B cell (primary cell): ENCODE measurements around the gene NUDT14. TPM values are rescaled to one million over a fixed set of nuclear protein-coding genes. Genes with fewer than 3 reads are reported as not detected.

ENCODE experiments used
- ATAC-seq: fragments of 200-7000 bp; cut with Tn5 transposase; one replicate; pipeline ENCODE4 v1.10.0; 2021; ENCODE audit warnings: low read depth, mild to moderate bottlenecking, moderate number of reproducible peaks, moderate library complexity
- CTCF ChIA-PET: fragments of 350-600 bp; sonication (Branson Sonifier 250); formaldehyde crosslinking; loops from one replicate; lab custom pipeline; 2021; ENCODE audit warnings: antibody characterized with exemption, inconsistent platforms; lab: Charles Lee
- POLR2A ChIA-PET: fragments of 350-600 bp; sonication (Branson Sonifier 250); formaldehyde crosslinking; loops from one replicate; lab custom pipeline; 2021; ENCODE audit warnings: antibody characterized with exemption; lab: Charles Lee
- DNase-seq: peaks from one replicate; pipeline ENCODE4 v3.0.0; 2013
- H2AFZ ChIP-seq: 2 replicates; pipeline ENCODE4 v1.6.1; 2012; ENCODE audit warnings: mild to moderate bottlenecking, low read depth, low read length; ENCODE audit not compliant: insufficient read depth, poor library complexity, severe bottlenecking
- H3K27ac ChIP-seq, 2 donors: 1 replicate in 1 of 2; 2 replicates in 1 of 2; pipeline ENCODE4 v1.5.1; 2012 to 2013; ENCODE audit warnings: low read length in 2 of 2, mild to moderate bottlenecking in 2 of 2, moderate library complexity in 1 of 2
- H3K27me3 ChIP-seq, 4 experiments: fragments of 200-600 bp in 1 of 4; sonication (generic) in 1 of 4; replicated peaks in 1 of 4; 1 replicate in 2 of 4; 2 replicates in 2 of 4; pipeline versions ENCODE4 v1.6.1 to v1.7.0; 2013 to 2016; ENCODE audit warnings: low read length in 3 of 4, mild to moderate bottlenecking in 2 of 4, mixed read lengths in 1 of 4, moderate library complexity in 1 of 4; ENCODE audit not compliant: insufficient read depth in 4 of 4, control insufficient read depth in 3 of 4; ENCODE audit errors: control extremely low read depth in 1 of 4
- H3K36me3 ChIP-seq, 2 experiments: replicated peaks in 1 of 2; 1 replicate in 1 of 2; 2 replicates in 1 of 2; pipeline versions ENCODE4 v1.6.1 to v1.7.1; 2013; ENCODE audit warnings: low read length in 1 of 2; ENCODE audit not compliant: insufficient read depth in 2 of 2, control insufficient read depth in 1 of 2; ENCODE audit errors: control extremely low read depth in 1 of 2, extremely low read depth in 1 of 2
- H3K4me1 ChIP-seq, 2 donors: fragments of 200-600 bp in 1 of 2; sonication (generic) in 1 of 2; 1 replicate in 1 of 2; 2 replicates in 1 of 2; pipeline versions ENCODE4 v1.5.1 to v1.6.1; 2013 to 2017; ENCODE audit warnings: low read length in 2 of 2; ENCODE audit not compliant: control insufficient read depth in 2 of 2, insufficient read depth in 2 of 2
- H3K4me2 ChIP-seq: replicated peaks from 2 replicates; pipeline ENCODE3; 2012; ENCODE audit warnings: mild to moderate bottlenecking, low read depth, low read length; ENCODE audit not compliant: poor library complexity, severe bottlenecking
- H3K4me3 ChIP-seq, 5 experiments: fragments of 200-600 bp in 1 of 5; sonication (generic) in 1 of 5; 1 replicate in 3 of 5; 2 replicates in 2 of 5; pipeline versions ENCODE4 v1.5.1 to v1.7.0; 2011 to 2016; ENCODE audit warnings: low read length in 4 of 5, mild to moderate bottlenecking in 4 of 5, low read depth in 2 of 5, control low read depth in 1 of 5, moderate library complexity in 1 of 5; ENCODE audit not compliant: insufficient read depth in 1 of 5; ENCODE audit errors: control extremely low read depth in 1 of 5, extremely low read depth in 1 of 5
- H3K79me2 ChIP-seq: fragments of 200-600 bp; sonication (generic); one replicate; pipeline ENCODE4 v1.6.0; 2016; ENCODE audit warnings: low read length; ENCODE audit not compliant: control insufficient read depth, insufficient read depth
- H3K9ac ChIP-seq: fragments of 200-600 bp; sonication (generic); 2 replicates; pipeline ENCODE4 v1.6.1; 2017; ENCODE audit warnings: mild to moderate bottlenecking, low read length, moderate library complexity
- H3K9me3 ChIP-seq, 3 donors: one replicate each; pipeline versions ENCODE4 v1.6.1 to v1.7.1; 2013; ENCODE audit warnings: low read length in 2 of 3; ENCODE audit not compliant: control insufficient read depth in 2 of 3, insufficient read depth in 1 of 3; ENCODE audit errors: control extremely low read depth in 1 of 3
- H4K20me1 ChIP-seq: 2 replicates; pipeline ENCODE4 v1.6.0; 2012; ENCODE audit warnings: mild to moderate bottlenecking, low read length; ENCODE audit not compliant: insufficient read depth, control insufficient read depth, poor library complexity, severe bottlenecking
- H3K27ac Mint-ChIP-seq: one replicate; pipeline ENCODE4 v1.8.0; 2021; ENCODE audit warnings: mixed read lengths
- H3K27me3 Mint-ChIP-seq: one replicate; pipeline ENCODE4 v1.8.0; 2021; ENCODE audit warnings: mixed read lengths
- H3K4me1 Mint-ChIP-seq: one replicate; pipeline ENCODE4 v1.8.0; 2021; ENCODE audit warnings: mixed read lengths
- H3K4me3 Mint-ChIP-seq: one replicate; pipeline ENCODE4 v1.8.0; 2021; ENCODE audit warnings: mixed read lengths
- H3K9me3 Mint-ChIP-seq: one replicate; pipeline ENCODE4 v1.8.0; 2022; ENCODE audit warnings: mixed read lengths; ENCODE audit not compliant: insufficient read depth
- EZH2 ChIP-seq: IDR thresholded peaks from 2 replicates; pipeline ENCODE4 v1.6.1; 2012; ENCODE audit warnings: borderline replicate concordance, low read depth, mild to moderate bottlenecking, moderate library complexity, low read length; ENCODE audit not compliant: insufficient read depth, poor library complexity, severe bottlenecking
- WGBS: methylation state at CpG from one replicate; pipeline ENCODE4 v1.1.5; 2013; ENCODE audit warnings: missing lambda C conversion rate; ENCODE audit not compliant: insufficient coverage; 5-methylcytosine and 5-hydroxymethylcytosine counted together
- intact Hi-C: fragments of 100-400 bp; cut with micrococcal nuclease; formaldehyde crosslinking; loops from one replicate; pipeline ENCODE4 v1.10.0; 2022
- polyA plus RNA-seq: library from polyadenylated mRNA; depleted of rRNA; stranded (reverse); fragments of >200 nt; gene quantifications from 2 replicates; pipeline ENCODE4 v1.2.3, GENCODE V29; 2012
- total RNA-seq, 2 donors: library from RNA; stranded (reverse); fragments of 120-200 nt in 1 of 2; gene quantifications; 1 replicate in 1 of 2; 2 replicates in 1 of 2; pipeline versions ENCODE4 v1.2.3 to v1.2.4, GENCODE V29; 2013 to 2022
- TF ChIP-seq, protein P1 (sequence below): fragments of 200-600 bp; IDR thresholded peaks from one replicate; pipeline ENCODE4 v1.8.0; 2022; ENCODE audit warnings: antibody characterized with exemption, mild to moderate bottlenecking

Gene NUDT14
- total and polyA plus RNA-seq, 2 donors (not counting 1 experiment from before 2014, with no cell fraction given), result 17.4 to 31.6 TPM

DNA sequence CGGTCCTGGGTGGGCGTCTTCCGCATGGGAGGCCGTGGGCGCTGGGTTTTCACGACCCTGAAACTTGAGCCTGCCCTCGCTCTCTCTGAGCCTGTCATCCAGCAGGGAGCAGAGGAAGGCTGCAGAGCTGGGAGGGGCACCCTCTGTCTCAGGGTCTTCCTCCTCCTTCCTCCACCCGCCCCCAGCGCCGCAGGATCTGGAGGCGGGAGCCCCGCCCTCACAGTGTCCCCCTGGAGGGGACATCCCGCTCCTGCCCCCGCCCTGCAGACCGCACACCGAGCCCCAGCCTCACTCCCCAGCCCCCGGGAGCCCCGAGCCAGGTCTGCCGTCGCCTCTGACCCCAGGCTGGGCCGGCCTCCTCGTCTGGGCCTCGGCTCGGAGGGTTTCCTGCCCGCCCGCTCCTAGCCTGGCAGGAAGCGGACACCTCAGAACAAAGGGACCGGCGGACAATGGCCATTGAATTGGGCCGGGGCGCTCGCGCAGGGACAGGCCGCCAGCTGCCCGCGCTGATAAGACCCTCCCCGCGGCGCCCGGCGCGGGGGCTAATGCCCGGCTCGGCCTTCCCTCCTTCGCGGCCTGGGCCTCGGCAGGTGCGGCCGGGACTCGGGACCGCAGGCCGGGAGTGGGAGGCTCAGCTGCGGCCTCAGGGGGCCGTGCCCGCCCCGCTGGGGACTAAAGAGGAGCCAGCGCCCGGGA lies 15.3 kb upstream of the NUDT14 start:
- Histone ChIP-seq H2AFZ (peak overlapping the region; percentile 28), H3K79me2 (no peaks in the 10 kb centered on the region), H3K36me3 (no peaks in the 10 kb centered on the region), H3K27ac (no peak overlapping the region), H3K4me1 (peaks cover 46 to 51% of the 10 kb centered on the region in 2 donors), H3K27me3 (peaks cover 0 to 79% (median 30%) of the 10 kb centered on the region in 4 experiments), H3K9me3 (peaks cover 0 to 11% (median 0%) of the 10 kb centered on the region in 3 donors), H3K4me3 (peak overlapping the region in 1 of 5 experiments; percentile 29), H3K9ac (peak overlapping the region; percentile 23), H4K20me1 (no peaks in the 10 kb centered on the region), H3K4me2 (peak overlapping the region; percentile 68)
- Mint-ChIP-seq H3K27me3 (peaks cover 41% of the 10 kb centered on the region), H3K9me3 (no peaks in the 10 kb centered on the region), H3K27ac (no peak overlapping the region), H3K4me3 (no peak overlapping the region), H3K4me1 (peaks cover 32% of the 10 kb centered on the region)
- ChIA-PET POLR2A (no interaction called here), CTCF (no interaction called here)
- intact Hi-C loops, result no loop called here
- DNase-seq (no peak), ATAC-seq (no peak)
- 2% methylated on average over 57 of the region's 58 CpGs for WGBS
- peak; percentile 16 for TF ChIP-seq EZH2
- TF ChIP-seq, protein P1, sequence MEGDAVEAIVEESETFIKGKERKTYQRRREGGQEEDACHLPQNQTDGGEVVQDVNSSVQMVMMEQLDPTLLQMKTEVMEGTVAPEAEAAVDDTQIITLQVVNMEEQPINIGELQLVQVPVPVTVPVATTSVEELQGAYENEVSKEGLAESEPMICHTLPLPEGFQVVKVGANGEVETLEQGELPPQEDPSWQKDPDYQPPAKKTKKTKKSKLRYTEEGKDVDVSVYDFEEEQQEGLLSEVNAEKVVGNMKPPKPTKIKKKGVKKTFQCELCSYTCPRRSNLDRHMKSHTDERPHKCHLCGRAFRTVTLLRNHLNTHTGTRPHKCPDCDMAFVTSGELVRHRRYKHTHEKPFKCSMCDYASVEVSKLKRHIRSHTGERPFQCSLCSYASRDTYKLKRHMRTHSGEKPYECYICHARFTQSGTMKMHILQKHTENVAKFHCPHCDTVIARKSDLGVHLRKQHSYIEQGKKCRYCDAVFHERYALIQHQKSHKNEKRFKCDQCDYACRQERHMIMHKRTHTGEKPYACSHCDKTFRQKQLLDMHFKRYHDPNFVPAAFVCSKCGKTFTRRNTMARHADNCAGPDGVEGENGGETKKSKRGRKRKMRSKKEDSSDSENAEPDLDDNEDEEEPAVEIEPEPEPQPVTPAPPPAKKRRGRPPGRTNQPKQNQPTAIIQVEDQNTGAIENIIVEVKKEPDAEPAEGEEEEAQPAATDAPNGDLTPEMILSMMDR, result no peak
